Lower leg skin (tissue), 3 donors: Measurements from ENCODE around the gene DGKI.

Source experiments
- CTCF ChIP-seq, 3 donors: fragments of 450-650 bp; IDR thresholded peaks; one replicate each; pipeline ENCODE4 v1.5.1; 2016; ENCODE audit warnings: antibody characterized with exemption in 3 of 3, mild to moderate bottlenecking in 3 of 3, moderate library complexity in 2 of 3
- POLR2A ChIP-seq, 2 donors: fragments of 450-650 bp; IDR thresholded peaks; one replicate each; pipeline ENCODE4 v1.6.1; 2016 to 2017; ENCODE audit warnings: antibody characterized with exemption in 2 of 2, mild to moderate bottlenecking in 1 of 2, moderate library complexity in 1 of 2

DNA sequence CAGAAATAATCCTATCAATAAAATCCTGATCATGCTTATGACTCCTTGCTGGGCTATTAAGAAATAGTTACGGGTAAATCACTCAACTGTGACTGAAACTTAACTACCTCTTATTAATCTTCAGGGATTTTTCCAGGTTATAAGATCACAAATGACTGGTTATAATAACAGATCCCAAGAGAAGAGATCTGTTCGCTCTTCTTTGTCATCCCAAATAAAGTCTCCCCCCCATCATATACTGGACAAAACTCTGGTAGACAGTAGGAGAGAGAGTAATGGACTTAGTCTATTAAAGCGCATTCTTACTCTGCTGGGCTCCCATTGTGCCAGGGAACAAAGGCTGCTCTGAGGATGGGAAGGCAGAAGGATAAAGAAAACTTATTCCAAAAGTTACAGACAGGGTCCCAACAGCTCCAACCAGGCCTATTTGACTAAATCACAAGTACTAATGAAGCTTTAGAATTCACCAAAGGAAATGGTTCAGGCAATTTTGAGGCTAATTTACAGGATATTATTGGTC, 233.7 kb downstream of the DGKI start:
- TF ChIP-seq CTCF (IDR thresholded peaks at IDR 0.05) (no peak), POLR2A (IDR thresholded peaks at IDR 0.05) (no peak)
